Vagina (tissue), 2 donors: ENCODE results near the gene HES1. TPM values are rescaled to one million over a fixed set of nuclear protein-coding genes. Genes with fewer than 3 reads are reported as not detected.

Source experiments
- DNase-seq, 2 donors: peaks; one replicate each; pipeline ENCODE4 v3.0.0-alpha.2; 2017; ENCODE audit errors: extremely low spot score in 2 of 2
- H3K27ac ChIP-seq: fragments of 200-600 bp; sonication (generic); one replicate; pipeline ENCODE4 v1.5.1; 2019
- H3K27me3 ChIP-seq: fragments of 200-600 bp; sonication (generic); one replicate; pipeline ENCODE4 v1.5.1; 2019
- H3K36me3 ChIP-seq, 2 donors: fragments of 200-600 bp; sonication (generic); one replicate each; pipeline ENCODE4 v1.5.1; 2017 to 2019
- H3K4me1 ChIP-seq: fragments of 200-600 bp; sonication (generic); one replicate; pipeline ENCODE4 v1.5.1; 2019
- H3K4me3 ChIP-seq, 2 donors: fragments of 200-600 bp; sonication (generic); 1 replicate in 1 of 2; 2 replicates in 1 of 2; pipeline ENCODE4 v1.5.1; 2016 to 2019
- H3K9me3 ChIP-seq: fragments of 200-600 bp; sonication (generic); one replicate; pipeline ENCODE4 v1.5.1; 2019
- POLR2A ChIP-seq, 2 donors: fragments of 450-650 bp; IDR thresholded peaks; one replicate each; pipeline ENCODE4 v1.6.1; 2017; ENCODE audit warnings: antibody characterized with exemption in 2 of 2, mild to moderate bottlenecking in 2 of 2, moderate library complexity in 2 of 2
- POLR2AphosphoS5 ChIP-seq, 2 donors: sonication (generic); formaldehyde crosslinking; IDR thresholded peaks; one replicate each; pipeline ENCODE4 v1.9.0; 2017; ENCODE audit warnings: antibody characterized with exemption in 2 of 2, mild to moderate bottlenecking in 2 of 2, low read depth in 1 of 2; ENCODE audit not compliant: insufficient read depth in 1 of 2
- intact Hi-C: fragments of 100-400 bp; cut with DNase I; formaldehyde crosslinking; loops from one replicate; pipeline ENCODE4 v1.15.1; 2023
- total RNA-seq: library from RNA; depleted of rRNA; stranded (reverse); fragments of >200 nt; gene quantifications from one replicate; pipeline ENCODE4 v1.2.3, GENCODE V29; 2016
- TF ChIP-seq, protein P1 (sequence below), 3 experiments: fragments of 450-650 bp in 2 of 3; fragments of 200-600 bp in 1 of 3; sonication (generic) in 1 of 3; IDR thresholded peaks; one replicate each; pipeline ENCODE4 v1.5.1; 2017 to 2019; ENCODE audit warnings: antibody characterized with exemption in 3 of 3, mild to moderate bottlenecking in 2 of 3, moderate library complexity in 2 of 3

HES1 gene
- total RNA-seq, 1 donor from 2014 or later = 191 TPM

DNA sequence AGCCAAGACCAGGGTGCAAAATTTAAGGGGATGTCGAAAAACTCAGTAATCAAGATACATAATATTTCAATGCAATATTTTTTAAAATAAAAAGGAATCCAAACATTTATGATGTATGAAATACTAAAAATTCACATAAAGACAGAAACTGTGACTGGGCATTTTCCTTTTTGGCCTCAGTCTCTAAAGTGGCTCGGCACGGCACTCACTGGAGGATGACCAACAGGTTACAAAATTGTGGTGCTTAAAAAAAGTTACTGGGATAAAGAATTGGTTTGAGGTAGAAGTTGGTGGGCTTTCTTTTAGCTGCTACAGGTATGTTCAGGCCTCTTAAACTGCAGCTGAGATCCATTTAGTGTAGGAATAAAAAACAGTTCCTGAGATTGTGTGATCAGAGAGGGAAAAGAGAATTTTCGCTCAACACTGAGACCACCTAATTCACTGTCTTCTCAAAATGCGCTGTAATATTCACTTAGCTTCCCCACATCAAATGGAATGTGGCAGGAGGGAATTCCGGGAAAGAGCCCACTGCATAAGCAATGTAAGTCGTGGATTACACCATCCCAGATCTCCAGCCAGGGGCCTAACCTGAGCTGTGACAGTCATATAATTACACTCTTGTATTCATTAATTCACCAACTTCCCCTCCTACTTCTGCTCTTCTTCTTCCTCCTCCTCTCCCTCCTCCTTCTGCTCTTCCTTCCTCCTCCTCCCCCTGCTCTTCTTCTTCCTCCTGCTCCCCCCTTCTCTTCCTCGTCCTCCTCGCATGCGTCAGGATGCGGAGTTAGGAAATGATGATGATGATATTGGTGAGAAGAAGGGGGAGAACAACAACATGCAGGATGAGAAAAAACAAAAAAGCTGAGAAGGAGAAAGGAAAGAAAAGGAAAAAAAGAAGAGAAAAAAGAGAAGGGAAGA, 45.9 kb downstream of the HES1 start:
- intact Hi-C loops = no loop called here
- Histone ChIP-seq H3K27me3 (no peaks in the 10 kb centered on the region), H3K27ac (no peak overlapping the region), H3K36me3 (no peaks in the 10 kb centered on the region), H3K4me3 (no peak overlapping the region), H3K9me3 (no peaks in the 10 kb centered on the region), H3K4me1 (peaks cover 4% of the 10 kb centered on the region)
- TF ChIP-seq POLR2AphosphoS5 (IDR thresholded peaks at IDR 0.05; ENCODE audit: insufficient read depth in 1 of 2, low read depth in 1 of 2) = no peak
- TF ChIP-seq POLR2A (IDR thresholded peaks at IDR 0.05) = no peak
- TF ChIP-seq, protein P1, sequence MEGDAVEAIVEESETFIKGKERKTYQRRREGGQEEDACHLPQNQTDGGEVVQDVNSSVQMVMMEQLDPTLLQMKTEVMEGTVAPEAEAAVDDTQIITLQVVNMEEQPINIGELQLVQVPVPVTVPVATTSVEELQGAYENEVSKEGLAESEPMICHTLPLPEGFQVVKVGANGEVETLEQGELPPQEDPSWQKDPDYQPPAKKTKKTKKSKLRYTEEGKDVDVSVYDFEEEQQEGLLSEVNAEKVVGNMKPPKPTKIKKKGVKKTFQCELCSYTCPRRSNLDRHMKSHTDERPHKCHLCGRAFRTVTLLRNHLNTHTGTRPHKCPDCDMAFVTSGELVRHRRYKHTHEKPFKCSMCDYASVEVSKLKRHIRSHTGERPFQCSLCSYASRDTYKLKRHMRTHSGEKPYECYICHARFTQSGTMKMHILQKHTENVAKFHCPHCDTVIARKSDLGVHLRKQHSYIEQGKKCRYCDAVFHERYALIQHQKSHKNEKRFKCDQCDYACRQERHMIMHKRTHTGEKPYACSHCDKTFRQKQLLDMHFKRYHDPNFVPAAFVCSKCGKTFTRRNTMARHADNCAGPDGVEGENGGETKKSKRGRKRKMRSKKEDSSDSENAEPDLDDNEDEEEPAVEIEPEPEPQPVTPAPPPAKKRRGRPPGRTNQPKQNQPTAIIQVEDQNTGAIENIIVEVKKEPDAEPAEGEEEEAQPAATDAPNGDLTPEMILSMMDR (IDR thresholded peaks at IDR 0.05) = no peak
- DNase-seq = no peak

- intact Hi-C loops = no loop called here
- no peak for DNase-seq
- no peak overlapping the region for H3K4me3 ChIP-seq
Measured at GRCh38 chr3:194183271-194183670, 47.3 kb downstream of the HES1 start.

GRCh38 chr3:194184265-194184751, 48.4 kb downstream of the HES1 start:
- H3K27me3 ChIP-seq = no peaks in the 10 kb centered on the region
- no peaks in the 10 kb centered on the region for H3K36me3 ChIP-seq
- no peaks in the 10 kb centered on the region for H3K4me1 ChIP-seq
- no peak overlapping the region for H3K4me3 ChIP-seq
- no peak overlapping the region for H3K27ac ChIP-seq
- intact Hi-C loops = no loop called here
- no peak for TF ChIP-seq POLR2A (IDR thresholded peaks at IDR 0.05)
- TF ChIP-seq, protein P1 (IDR thresholded peaks at IDR 0.05) = no peak
- no peak for TF ChIP-seq POLR2AphosphoS5 (IDR thresholded peaks at IDR 0.05; ENCODE audit: insufficient read depth in 1 of 2, low read depth in 1 of 2)
- H3K9me3 ChIP-seq = no peaks in the 10 kb centered on the region
- DNase-seq = no peak

More at GRCh38 chr3:194183271-194183670, 47.3 kb downstream of the HES1 start:
- Histone ChIP-seq H3K4me1 (no peaks in the 10 kb centered on the region), H3K27me3 (no peaks in the 10 kb centered on the region), H3K27ac (no peak overlapping the region), H3K36me3 (no peaks in the 10 kb centered on the region), H3K9me3 (no peaks in the 10 kb centered on the region)
- TF ChIP-seq, protein P1 (IDR thresholded peaks at IDR 0.05) = no peak
- TF ChIP-seq POLR2A (IDR thresholded peaks at IDR 0.05) = no peak
- TF ChIP-seq POLR2AphosphoS5 (IDR thresholded peaks at IDR 0.05; ENCODE audit: insufficient read depth in 1 of 2, low read depth in 1 of 2) = no peak

DNA sequence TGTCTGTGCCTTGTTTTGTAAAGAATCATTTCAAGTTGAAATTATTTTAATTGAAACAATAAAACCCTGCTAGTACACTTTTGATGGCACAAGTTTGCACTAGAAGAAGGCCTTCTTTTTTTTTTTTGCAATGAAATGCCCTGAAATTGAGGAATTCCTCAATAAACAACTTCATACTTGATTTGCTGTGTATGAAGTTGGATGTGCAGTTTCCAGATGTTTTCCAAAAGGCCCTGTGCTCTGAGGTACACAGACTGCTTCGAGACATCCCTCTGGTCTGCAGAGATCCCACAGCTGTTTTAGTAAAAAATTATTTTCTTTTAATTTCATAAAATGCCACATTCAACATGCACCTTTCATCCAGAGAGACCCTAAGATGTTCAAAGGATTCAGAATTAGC, 48.9 kb downstream of the HES1 start:
- Histone ChIP-seq H3K9me3 (no peaks in the 10 kb centered on the region), H3K27me3 (no peaks in the 10 kb centered on the region), H3K36me3 (no peaks in the 10 kb centered on the region), H3K27ac (no peak overlapping the region), H3K4me3 (no peak overlapping the region), H3K4me1 (no peaks in the 10 kb centered on the region)
- no peak for DNase-seq
- no peak for TF ChIP-seq POLR2A (IDR thresholded peaks at IDR 0.05)
- no peak for TF ChIP-seq POLR2AphosphoS5 (IDR thresholded peaks at IDR 0.05; ENCODE audit: insufficient read depth in 1 of 2, low read depth in 1 of 2)
- TF ChIP-seq, protein P1 (IDR thresholded peaks at IDR 0.05) = no peak
- intact Hi-C loops = no loop called here

DNA sequence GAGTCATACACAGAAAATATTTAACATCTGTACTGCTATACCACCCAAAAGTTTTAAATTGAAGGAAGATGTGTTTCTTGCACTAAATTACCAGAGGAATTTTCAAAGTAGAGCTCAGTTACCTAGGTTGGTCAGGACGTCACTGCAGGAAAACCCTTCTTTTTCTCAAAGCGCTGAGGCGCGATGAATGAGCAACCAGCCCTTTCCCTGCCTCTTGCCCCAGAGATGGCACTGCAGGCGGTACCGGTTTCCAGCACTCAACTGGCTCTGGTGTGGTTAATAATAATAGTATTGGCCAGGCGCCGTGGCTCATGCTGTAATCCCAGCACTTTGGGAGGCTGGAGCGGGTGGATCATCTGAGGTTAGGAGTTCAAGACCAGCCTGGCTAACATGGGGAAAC, 49.3 kb downstream of the HES1 start:
- Histone ChIP-seq H3K4me3 (no peak overlapping the region), H3K4me1 (no peaks in the 10 kb centered on the region), H3K9me3 (no peaks in the 10 kb centered on the region), H3K36me3 (no peaks in the 10 kb centered on the region), H3K27me3 (no peaks in the 10 kb centered on the region), H3K27ac (no peak overlapping the region)
- DNase-seq = no peak
- TF ChIP-seq POLR2A (IDR thresholded peaks at IDR 0.05) = no peak
- TF ChIP-seq, protein P1 (IDR thresholded peaks at IDR 0.05) = no peak
- no peak for TF ChIP-seq POLR2AphosphoS5 (IDR thresholded peaks at IDR 0.05; ENCODE audit: insufficient read depth in 1 of 2, low read depth in 1 of 2)
- intact Hi-C loops = no loop called here
